Measurements from ENCODE around the gene TRPV4. TPM values are rescaled to one million over a fixed set of nuclear protein-coding genes. Genes with fewer than 3 reads are reported as not detected.

Gene TRPV4
- total and polyA plus RNA-seq, 9 of the 15 experiments (the other 6 are each of a cell fraction or from before 2014, with no cell fraction given), result 0.13 TPM; not detected in 8

DNA sequence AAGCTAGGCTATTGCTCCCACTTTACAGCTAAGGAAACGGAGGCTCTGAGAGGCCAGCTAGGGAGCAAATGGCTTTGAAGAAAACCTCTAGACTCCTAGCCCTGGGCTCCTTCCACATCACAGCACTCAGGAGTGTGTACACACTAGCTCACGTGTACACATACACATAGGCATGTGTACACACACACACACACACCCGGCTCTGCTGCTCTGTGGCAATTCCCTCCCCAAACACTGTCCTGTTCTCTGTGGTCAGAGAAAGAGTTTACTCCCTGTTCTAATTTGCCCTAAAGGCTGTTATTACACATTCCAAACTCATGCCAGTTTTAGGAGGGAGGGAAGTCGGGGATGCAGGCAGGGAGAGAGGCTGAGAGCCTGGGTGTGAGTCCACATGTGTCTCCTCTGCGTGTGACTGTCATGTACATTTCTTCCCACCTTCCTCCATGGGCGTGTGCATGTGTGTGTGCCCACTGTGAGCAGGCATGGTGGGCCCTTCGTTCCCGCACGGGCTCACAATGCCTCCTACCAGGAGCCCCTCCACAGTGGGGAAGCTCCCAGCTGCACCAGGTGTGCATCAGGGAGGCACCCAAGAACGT lies 14.2 kb downstream of the TRPV4 start:
- FAIRE-seq (no peak), DNase-seq (ENCODE audit: extremely low read depth in 1 of 4, low spot score in 3 of 4) (no peak), ATAC-seq (no peak; the same call in 2 of the 3 replicates)
- no peaks in the 10 kb centered on the region for H3K9me1 ChIP-seq (ENCODE audit: control insufficient read depth, insufficient read depth, low read length)
- BruUV-seq (replicated peaks), result no TSS peak
- ChIA-PET CTCF (ENCODE audit: low intra/inter-chr PET ratio) (no interaction called here), POLR2A (interaction anchor here (1.0 kb wide), 1 partner anchor 11 kb away, joined by 4 read pairs; no protein-coding TSS in a partner anchor)
- no peaks in the 10 kb centered on the region for H3K9me3 ChIP-seq (replicated peaks; ENCODE audit: control insufficient read depth, insufficient read depth, low read depth, low read length)
- no peak overlapping the region for H3K27ac ChIP-seq (ENCODE audit: extremely low read depth, low read depth, low read length)
- peaks cover 18 to 70% of the 10 kb centered on the region in 2 experiments; a peak in 4 of 5 replicates for H3K27me3 ChIP-seq (ENCODE audit: control insufficient read depth in 2 of 2, insufficient read depth in 2 of 2, low read length in 2 of 2)
- TF ChIP-seq DPF2 (IDR thresholded peaks at IDR 0.05) (no peak), STAT5A (IDR thresholded peaks at IDR 0.05; ENCODE audit: borderline replicate concordance, low read length) (no peak), ZSCAN29 (IDR thresholded peaks at IDR 0.05) (no peak), KDM1A (IDR thresholded peaks at IDR 0.05) (peak in 1 of 2 experiments; percentile 33; a peak in 1 of 4 replicates), PHB2 (IDR thresholded peaks at IDR 0.05; ENCODE audit: low read depth) (no peak)
- H3K79me2 ChIP-seq (ENCODE audit: control insufficient read depth, insufficient read depth, low read length), result no peaks in the 10 kb centered on the region
- H3K4me1 ChIP-seq (replicated peaks in 1 of 2; ENCODE audit: control insufficient read depth in 2 of 2, insufficient read depth in 2 of 2, low read length in 2 of 2), result peaks cover 0 to 6% of the 10 kb centered on the region in 2 experiments; a peak in 2 of 5 replicates
- 2% methylated on average over 10 of the region's 10 CpGs for WGBS (ENCODE audit: insufficient coverage, low coverage, missing lambda C conversion rate)
- intact Hi-C loops (cut with micrococcal nuclease), result no loop called here
- no peak overlapping the region for H3K4me2 ChIP-seq (ENCODE audit: insufficient read depth, low read length)
- in situ Hi-C loops (cut with MboI), result no loop called here
- no peaks in the 10 kb centered on the region for H3K36me3 ChIP-seq (ENCODE audit: control insufficient read depth, insufficient read depth, low read length)
- H3K4me3 ChIP-seq, result no peak overlapping the region
- no peak overlapping the region for H3K9ac ChIP-seq (ENCODE audit: insufficient read depth in 1 of 2, low read depth in 2 of 2, low read length in 2 of 2)
- H2AFZ ChIP-seq (ENCODE audit: low read depth, low read length), result no peak overlapping the region
- H4K20me1 ChIP-seq (replicated peaks; ENCODE audit: control insufficient read depth, insufficient read depth, low read length), result no peaks in the 10 kb centered on the region; the same call in 1 of the 2 replicates

DNA sequence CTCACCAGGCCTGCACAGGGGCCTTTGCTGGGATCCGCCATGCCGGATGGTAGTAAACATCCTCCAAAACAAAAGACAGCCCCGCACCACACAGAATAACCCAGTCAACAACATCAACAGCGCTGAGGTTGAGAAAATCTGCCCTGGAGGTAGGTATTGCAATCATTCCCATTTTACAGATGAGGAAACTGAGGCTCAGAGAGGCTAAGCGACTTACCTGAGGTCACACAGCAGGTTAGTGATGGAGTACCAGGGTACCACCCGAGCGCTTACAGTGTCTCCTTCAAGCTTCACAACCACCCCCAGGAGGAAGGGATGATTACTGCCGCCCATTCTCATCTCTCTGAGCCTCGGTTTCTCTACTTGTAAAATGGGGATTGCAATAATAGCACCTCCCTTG lies 14.9 kb downstream of the TRPV4 start:
- no peak for DNase-seq (ENCODE audit: extremely low read depth in 1 of 4, low spot score in 3 of 4)
- intact Hi-C loops (cut with micrococcal nuclease), result no loop called here
- 0 out of 4 replicates have a peak overlapping the region, but pooled peaks of 1 of the 2 experiments have one; percentile 26 for H3K9ac ChIP-seq (ENCODE audit: insufficient read depth in 1 of 2, low read depth in 2 of 2, low read length in 2 of 2)
- no peak for FAIRE-seq
- ATAC-seq, result no peak
- H4K20me1 ChIP-seq (replicated peaks; ENCODE audit: control insufficient read depth, insufficient read depth, low read length), result no peaks in the 10 kb centered on the region; the same call in 1 of the 2 replicates
- no peak overlapping the region for H3K4me3 ChIP-seq
- no peaks in the 10 kb centered on the region for H3K9me3 ChIP-seq (replicated peaks; ENCODE audit: control insufficient read depth, insufficient read depth, low read depth, low read length)
- peaks cover 18 to 65% of the 10 kb centered on the region in 2 experiments; a peak in 4 of 5 replicates for H3K27me3 ChIP-seq (ENCODE audit: control insufficient read depth in 2 of 2, insufficient read depth in 2 of 2, low read length in 2 of 2)
- no peak overlapping the region for H3K4me2 ChIP-seq (ENCODE audit: insufficient read depth, low read length)
- no peak overlapping the region for H2AFZ ChIP-seq (ENCODE audit: low read depth, low read length)
- no peak overlapping the region for H3K27ac ChIP-seq (ENCODE audit: extremely low read depth, low read depth, low read length)
- in situ Hi-C loops (cut with MboI), result no loop called here
- no peaks in the 10 kb centered on the region for H3K9me1 ChIP-seq (ENCODE audit: control insufficient read depth, insufficient read depth, low read length)
- POLR2A ChIA-PET, result interaction anchor here (1.0 kb wide), 1 partner anchor 12 kb away, joined by 4 read pairs; no protein-coding TSS in a partner anchor
- 5% methylated on average over 9 of the region's 9 CpGs for WGBS (ENCODE audit: insufficient coverage, low coverage, missing lambda C conversion rate)
- H3K36me3 ChIP-seq (ENCODE audit: control insufficient read depth, insufficient read depth, low read length), result no peaks in the 10 kb centered on the region
- no TSS peak for BruUV-seq (replicated peaks)
- H3K79me2 ChIP-seq (ENCODE audit: control insufficient read depth, insufficient read depth, low read length), result no peaks in the 10 kb centered on the region
- CTCF ChIA-PET (ENCODE audit: low intra/inter-chr PET ratio), result no interaction called here
- H3K4me1 ChIP-seq (replicated peaks in 1 of 2; ENCODE audit: control insufficient read depth in 2 of 2, insufficient read depth in 2 of 2, low read length in 2 of 2), result peaks cover 0 to 5% of the 10 kb centered on the region in 2 experiments; a peak in 2 of 5 replicates
- TF ChIP-seq RCOR1 (IDR thresholded peaks at IDR 0.05; ENCODE audit: borderline replicate concordance in 1 of 2, low read depth in 2 of 2, low read length in 2 of 2), result 0 out of 4 replicates have a peak, but pooled peaks of 1 of the 2 experiments have one; percentile 6
- no peak for TF ChIP-seq XRCC3 (IDR thresholded peaks at IDR 0.05)
- TF ChIP-seq BCOR (IDR thresholded peaks at IDR 0.05), result peak; percentile 59
- peak; percentile 70 for TF ChIP-seq ZFP36 (IDR thresholded peaks at IDR 0.05; ENCODE audit: low read depth, low read length, partially characterized antibody)
- TF ChIP-seq GTF2F1 (IDR thresholded peaks at IDR 0.05; ENCODE audit: low read depth, low read length), result no peak
- TF ChIP-seq WHSC1 (IDR thresholded peaks at IDR 0.05; ENCODE audit: low read length), result no peak
- TF ChIP-seq ADNP (tag; IDR thresholded peaks at IDR 0.05), result peak; percentile 85
- TF ChIP-seq RBM25 (IDR thresholded peaks at IDR 0.05; ENCODE audit: low read depth, low read length, severe bottlenecking), result peak; percentile 92
- TF ChIP-seq KDM1A (IDR thresholded peaks at IDR 0.05), result peak in 1 of 2 experiments; percentile 28; a peak in 3 of 4 replicates
- TF ChIP-seq XRCC5 (IDR thresholded peaks at IDR 0.05; ENCODE audit: low read depth, low read length), result no peak
- no peak for TF ChIP-seq SMARCA4 (IDR thresholded peaks at IDR 0.05)
- no peak for TF ChIP-seq PYGO2 (tag; IDR thresholded peaks at IDR 0.05)
- TF ChIP-seq MTF1 (CRISPR knock-in tag; IDR thresholded peaks at IDR 0.05; ENCODE audit: borderline replicate concordance), result no peak
